ENCODE results near the gene PCNX3. TPM values are rescaled to one million over a fixed set of nuclear protein-coding genes. Genes with fewer than 3 reads are reported as not detected.
A peak's percentile ranks its signal among the peaks of the same experiment; 100 is the strongest.

The PCNX3 gene
- total RNA-seq, 1 donor from 2014 or later, result 45.6 TPM

DNA sequence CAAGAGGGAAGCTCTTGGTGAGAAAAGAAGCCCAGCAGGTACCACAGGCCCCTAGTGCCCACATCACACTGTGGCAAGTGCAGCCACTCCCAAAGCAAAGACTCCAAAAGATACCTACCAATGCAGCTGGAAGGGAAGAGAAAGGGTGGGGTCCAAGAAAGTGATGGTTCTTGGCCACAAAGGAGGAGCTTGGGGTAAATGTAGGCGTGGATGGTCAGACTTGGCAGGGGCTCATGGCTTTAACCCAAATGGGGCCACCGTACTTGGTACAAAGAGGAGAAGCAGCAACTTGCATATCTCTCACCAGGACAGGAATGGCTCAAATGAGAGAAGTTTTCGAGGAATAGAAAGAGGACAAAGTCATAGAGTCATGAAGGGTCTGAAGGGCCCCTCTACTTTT is 6.3 kb upstream of the PCNX3 start:
- no peak overlapping the region for H3K9ac ChIP-seq (ENCODE audit: low read length)
- Mint-ChIP-seq H3K36me3 (ENCODE audit: low read depth, unreplicated experiment) (peaks cover 28% of the 10 kb centered on the region), H3K4me1 (ENCODE audit: low read depth, unreplicated experiment) (peaks cover 27% of the 10 kb centered on the region), H3K4me3 (ENCODE audit: unreplicated experiment) (no peak overlapping the region), H3K27me3 (ENCODE audit: low read depth, unreplicated experiment) (no peaks in the 10 kb centered on the region), H3K9me3 (ENCODE audit: unreplicated experiment) (no peaks in the 10 kb centered on the region), H3K27ac (ENCODE audit: unreplicated experiment) (no peak overlapping the region)
- peaks cover 41% of the 10 kb centered on the region for H3K4me1 ChIP-seq (ENCODE audit: insufficient read depth, low read length)
- H3K36me3 ChIP-seq (ENCODE audit: insufficient read depth, low read length), result peaks cover 18% of the 10 kb centered on the region
- H3K4me2 ChIP-seq (ENCODE audit: low read length), result no peak overlapping the region
- H3K9me3 ChIP-seq (ENCODE audit: insufficient read depth, low read depth, low read length), result no peaks in the 10 kb centered on the region
- FAIRE-seq, result no peak
- TF ChIP-seq, protein P1, sequence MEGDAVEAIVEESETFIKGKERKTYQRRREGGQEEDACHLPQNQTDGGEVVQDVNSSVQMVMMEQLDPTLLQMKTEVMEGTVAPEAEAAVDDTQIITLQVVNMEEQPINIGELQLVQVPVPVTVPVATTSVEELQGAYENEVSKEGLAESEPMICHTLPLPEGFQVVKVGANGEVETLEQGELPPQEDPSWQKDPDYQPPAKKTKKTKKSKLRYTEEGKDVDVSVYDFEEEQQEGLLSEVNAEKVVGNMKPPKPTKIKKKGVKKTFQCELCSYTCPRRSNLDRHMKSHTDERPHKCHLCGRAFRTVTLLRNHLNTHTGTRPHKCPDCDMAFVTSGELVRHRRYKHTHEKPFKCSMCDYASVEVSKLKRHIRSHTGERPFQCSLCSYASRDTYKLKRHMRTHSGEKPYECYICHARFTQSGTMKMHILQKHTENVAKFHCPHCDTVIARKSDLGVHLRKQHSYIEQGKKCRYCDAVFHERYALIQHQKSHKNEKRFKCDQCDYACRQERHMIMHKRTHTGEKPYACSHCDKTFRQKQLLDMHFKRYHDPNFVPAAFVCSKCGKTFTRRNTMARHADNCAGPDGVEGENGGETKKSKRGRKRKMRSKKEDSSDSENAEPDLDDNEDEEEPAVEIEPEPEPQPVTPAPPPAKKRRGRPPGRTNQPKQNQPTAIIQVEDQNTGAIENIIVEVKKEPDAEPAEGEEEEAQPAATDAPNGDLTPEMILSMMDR (IDR thresholded peaks at IDR 0.05; ENCODE audit: insufficient read depth, low read depth, low read length), result no peak
- no peak for TF ChIP-seq EZH2 (IDR thresholded peaks at IDR 0.05; ENCODE audit: insufficient read depth, low read length)
- peaks cover 66% of the 10 kb centered on the region for H3K79me2 ChIP-seq (ENCODE audit: insufficient read depth, low read length)
- H4K20me1 ChIP-seq (ENCODE audit: insufficient read depth, low read length), result peaks cover 72% of the 10 kb centered on the region
- no peak overlapping the region for H3K27ac ChIP-seq (ENCODE audit: low read depth, low read length)
- H3K4me3 ChIP-seq (ENCODE audit: insufficient read depth, low read depth, low read length), result no peak overlapping the region
- no peaks in the 10 kb centered on the region for H3K27me3 ChIP-seq (ENCODE audit: insufficient read depth, low read length)
- DNase-seq (ENCODE audit: low read depth), result no peak
- no peak overlapping the region for H2AFZ ChIP-seq (ENCODE audit: low read depth, low read length)

DNA sequence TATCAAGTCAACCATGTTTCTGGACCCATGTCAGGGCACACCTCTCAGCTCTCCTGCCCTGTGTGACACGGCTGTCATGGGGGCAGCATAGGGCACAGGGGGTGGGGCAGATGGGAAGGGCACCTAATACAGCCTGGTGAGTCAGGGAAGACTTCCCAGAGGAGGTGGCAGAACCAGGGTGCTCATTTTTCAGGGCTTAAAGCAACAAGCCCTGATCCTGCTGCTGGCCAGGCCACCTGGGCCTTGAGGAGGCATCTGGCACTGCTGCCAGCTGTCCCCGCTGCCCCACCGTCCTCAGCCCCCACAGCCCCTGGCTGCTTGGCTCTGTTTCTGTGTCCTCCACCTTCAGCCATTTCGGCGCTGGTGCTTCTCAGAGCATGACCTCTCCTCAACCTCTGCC is 5.9 kb upstream of the PCNX3 start:
- peaks cover 28% of the 10 kb centered on the region for H3K36me3 Mint-ChIP-seq (ENCODE audit: low read depth, unreplicated experiment)
- Histone ChIP-seq H3K79me2 (ENCODE audit: insufficient read depth, low read length) (peaks cover 70% of the 10 kb centered on the region), H3K27ac (ENCODE audit: low read depth, low read length) (no peak overlapping the region), H3K9me3 (ENCODE audit: insufficient read depth, low read depth, low read length) (no peaks in the 10 kb centered on the region), H3K4me2 (ENCODE audit: low read length) (no peak overlapping the region), H3K4me3 (ENCODE audit: insufficient read depth, low read depth, low read length) (no peak overlapping the region), H3K4me1 (ENCODE audit: insufficient read depth, low read length) (peaks cover 41% of the 10 kb centered on the region), H3K36me3 (ENCODE audit: insufficient read depth, low read length) (peaks cover 14% of the 10 kb centered on the region), H3K9ac (ENCODE audit: low read length) (no peak overlapping the region), H3K27me3 (ENCODE audit: insufficient read depth, low read length) (no peaks in the 10 kb centered on the region), H2AFZ (ENCODE audit: low read depth, low read length) (no peak overlapping the region), H4K20me1 (ENCODE audit: insufficient read depth, low read length) (peaks cover 72% of the 10 kb centered on the region)
- DNase-seq (ENCODE audit: low read depth) (no peak), FAIRE-seq (no peak)
- H3K27me3 Mint-ChIP-seq (ENCODE audit: low read depth, unreplicated experiment), result no peaks in the 10 kb centered on the region
- H3K4me3 Mint-ChIP-seq (ENCODE audit: unreplicated experiment), result peak overlapping the region; percentile 12
- H3K4me1 Mint-ChIP-seq (ENCODE audit: low read depth, unreplicated experiment), result peaks cover 27% of the 10 kb centered on the region
- TF ChIP-seq EZH2 (IDR thresholded peaks at IDR 0.05; ENCODE audit: insufficient read depth, low read length), result no peak
- TF ChIP-seq, protein P1 (IDR thresholded peaks at IDR 0.05; ENCODE audit: insufficient read depth, low read depth, low read length), result no peak
- no peaks in the 10 kb centered on the region for H3K9me3 Mint-ChIP-seq (ENCODE audit: unreplicated experiment)
- no peak overlapping the region for H3K27ac Mint-ChIP-seq (ENCODE audit: unreplicated experiment)

DNA sequence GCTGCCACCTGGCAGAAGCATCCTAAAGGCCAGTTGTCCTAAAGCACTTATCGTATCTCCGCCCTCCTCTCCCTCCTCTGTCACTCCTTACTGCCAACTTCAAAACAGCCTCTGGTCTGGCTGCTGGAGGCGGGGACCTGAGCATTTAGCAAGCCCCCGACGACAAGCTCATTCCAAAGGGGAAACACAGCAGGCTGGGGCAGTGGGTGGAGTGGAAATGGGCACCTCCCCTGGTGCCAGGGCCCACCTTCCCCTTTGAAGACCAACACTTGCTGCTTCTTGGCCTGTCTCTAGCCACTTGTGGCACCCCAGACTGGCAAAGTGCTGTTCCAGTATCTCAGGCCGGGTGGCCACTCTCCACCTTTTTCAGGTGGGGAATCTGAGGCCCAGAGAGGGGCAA is 5.2 kb upstream of the PCNX3 start:
- no peak overlapping the region for H3K27ac Mint-ChIP-seq (ENCODE audit: unreplicated experiment)
- no peaks in the 10 kb centered on the region for H3K27me3 Mint-ChIP-seq (ENCODE audit: low read depth, unreplicated experiment)
- Histone ChIP-seq H2AFZ (ENCODE audit: low read depth, low read length) (no peak overlapping the region), H4K20me1 (ENCODE audit: insufficient read depth, low read length) (peaks cover 67% of the 10 kb centered on the region), H3K36me3 (ENCODE audit: insufficient read depth, low read length) (peaks cover 7% of the 10 kb centered on the region), H3K9ac (ENCODE audit: low read length) (peak overlapping the region; percentile 64), H3K4me1 (ENCODE audit: insufficient read depth, low read length) (peaks cover 41% of the 10 kb centered on the region), H3K4me3 (ENCODE audit: insufficient read depth, low read depth, low read length) (no peak overlapping the region), H3K9me3 (ENCODE audit: insufficient read depth, low read depth, low read length) (no peaks in the 10 kb centered on the region), H3K79me2 (ENCODE audit: insufficient read depth, low read length) (peaks cover 72% of the 10 kb centered on the region), H3K4me2 (ENCODE audit: low read length) (peak overlapping the region; percentile 97), H3K27me3 (ENCODE audit: insufficient read depth, low read length) (no peaks in the 10 kb centered on the region), H3K27ac (ENCODE audit: low read depth, low read length) (no peak overlapping the region)
- H3K4me3 Mint-ChIP-seq (ENCODE audit: unreplicated experiment), result peak overlapping the region; percentile 89
- FAIRE-seq (no peak), DNase-seq (ENCODE audit: low read depth) (no peak)
- no peaks in the 10 kb centered on the region for H3K9me3 Mint-ChIP-seq (ENCODE audit: unreplicated experiment)
- H3K4me1 Mint-ChIP-seq (ENCODE audit: low read depth, unreplicated experiment), result peaks cover 27% of the 10 kb centered on the region
- TF ChIP-seq, protein P1 (IDR thresholded peaks at IDR 0.05; ENCODE audit: insufficient read depth, low read depth, low read length), result no peak
- no peak for TF ChIP-seq EZH2 (IDR thresholded peaks at IDR 0.05; ENCODE audit: insufficient read depth, low read length)
- H3K36me3 Mint-ChIP-seq (ENCODE audit: low read depth, unreplicated experiment), result peaks cover 27% of the 10 kb centered on the region
